ENCODE results near the gene CYP11A1.

Gene CYP11A1

GRCh38 chr15:74301583-74302361, 65.7 kb downstream of the CYP11A1 start:
- DNase-seq (ENCODE audit: low read depth) = no peak

DNA sequence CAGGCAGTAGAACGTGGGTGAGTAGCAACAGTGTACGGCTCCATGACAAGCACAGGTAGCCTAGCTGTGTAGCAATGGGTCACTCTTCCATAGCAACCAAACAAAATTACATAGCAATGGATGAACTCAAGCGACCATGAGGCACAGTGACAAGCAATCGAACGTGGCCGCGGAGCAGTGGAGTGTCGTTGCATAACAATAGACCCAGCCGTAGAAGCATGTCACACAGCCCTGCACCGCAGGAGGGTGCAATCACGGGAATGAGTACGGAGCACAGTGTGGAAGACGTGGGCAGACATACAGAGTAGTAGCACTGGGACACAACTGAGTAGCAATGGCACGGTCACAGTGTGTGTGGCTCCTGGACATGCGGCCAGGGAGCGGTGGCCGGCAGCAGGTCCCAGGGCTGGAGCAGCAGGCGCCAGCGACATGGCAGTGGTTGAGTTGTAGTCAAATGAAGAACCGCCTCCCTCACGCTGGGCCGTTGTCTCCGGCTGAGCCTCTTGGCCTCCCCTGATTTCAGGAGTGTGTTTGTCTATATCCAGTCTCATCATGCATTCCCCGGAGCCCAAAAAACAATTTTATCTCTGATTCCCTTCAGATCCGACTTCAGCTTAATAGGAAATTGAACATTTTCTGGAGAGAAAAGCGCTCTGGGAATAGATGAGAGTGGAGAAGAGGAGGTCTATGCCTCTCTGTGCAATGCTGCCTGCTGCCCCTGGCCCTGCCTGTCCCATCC, 67.2 kb downstream of the CYP11A1 start:
- no peak for DNase-seq (ENCODE audit: low read depth)

DNA sequence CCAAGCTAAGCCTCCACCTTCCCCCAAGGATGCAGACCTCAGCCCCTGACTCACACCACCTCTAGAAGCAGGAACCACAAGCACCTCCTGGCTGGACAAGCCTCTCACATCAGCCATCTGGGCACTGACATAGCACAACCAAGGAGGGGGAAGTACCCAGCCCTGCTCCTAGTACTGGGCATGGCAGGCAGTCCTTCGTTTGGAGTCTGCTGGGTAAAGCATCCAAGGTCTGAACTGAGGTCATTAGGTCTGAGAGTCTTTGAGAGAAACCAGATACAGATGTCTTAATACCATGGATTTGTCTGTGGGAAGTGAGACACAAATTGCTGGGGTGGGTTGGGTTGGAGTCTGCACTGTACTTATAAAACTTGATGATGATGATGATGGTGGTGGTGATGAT, 69.6 kb downstream of the CYP11A1 start:
- DNase-seq (ENCODE audit: low read depth) = no peak

DNA sequence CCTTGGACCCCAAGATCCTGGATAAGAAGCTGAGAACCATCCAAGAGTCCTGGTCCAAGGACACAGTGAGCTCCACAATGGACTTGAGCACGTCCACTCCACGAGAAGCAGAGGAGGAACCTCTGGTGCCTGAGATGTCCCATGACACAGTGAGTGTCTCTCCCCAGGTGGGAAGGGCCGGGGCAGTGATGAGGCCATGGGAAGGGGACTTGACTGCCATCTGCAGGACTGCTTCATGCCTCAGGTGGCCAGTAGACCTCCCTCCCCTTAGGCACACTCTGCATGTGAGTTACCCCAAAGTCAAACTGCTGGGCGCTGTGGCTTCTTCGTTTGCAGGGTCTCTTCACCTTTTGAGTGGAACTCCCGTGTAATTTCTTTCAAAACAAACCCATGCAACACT, 71.6 kb downstream of the CYP11A1 start:
- no peak for DNase-seq (ENCODE audit: low read depth)

DNA sequence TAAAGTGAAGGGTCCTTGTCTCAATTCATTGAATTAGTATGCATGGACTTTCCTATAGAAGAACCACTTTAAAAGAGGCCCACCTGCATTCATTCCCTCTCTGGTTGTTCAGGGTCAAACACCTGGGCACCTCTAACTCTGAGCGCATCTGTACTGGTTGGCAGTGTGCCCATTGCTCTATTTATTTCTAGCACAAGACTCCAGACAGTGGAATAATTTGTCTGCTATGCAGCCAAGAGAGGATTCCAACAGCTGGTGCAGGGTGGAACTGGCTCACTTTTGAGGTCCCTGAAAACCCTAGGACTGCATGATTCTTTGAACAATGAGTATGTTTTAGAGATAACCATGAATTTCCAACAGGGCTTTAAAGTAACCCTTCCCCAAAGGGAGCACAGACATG, 73.4 kb downstream of the CYP11A1 start:
- no peak for DNase-seq (ENCODE audit: low read depth)

GRCh38 chr15:74293021-74293810, 74.2 kb downstream of the CYP11A1 start:
- DNase-seq (ENCODE audit: low read depth) = no peak

DNA sequence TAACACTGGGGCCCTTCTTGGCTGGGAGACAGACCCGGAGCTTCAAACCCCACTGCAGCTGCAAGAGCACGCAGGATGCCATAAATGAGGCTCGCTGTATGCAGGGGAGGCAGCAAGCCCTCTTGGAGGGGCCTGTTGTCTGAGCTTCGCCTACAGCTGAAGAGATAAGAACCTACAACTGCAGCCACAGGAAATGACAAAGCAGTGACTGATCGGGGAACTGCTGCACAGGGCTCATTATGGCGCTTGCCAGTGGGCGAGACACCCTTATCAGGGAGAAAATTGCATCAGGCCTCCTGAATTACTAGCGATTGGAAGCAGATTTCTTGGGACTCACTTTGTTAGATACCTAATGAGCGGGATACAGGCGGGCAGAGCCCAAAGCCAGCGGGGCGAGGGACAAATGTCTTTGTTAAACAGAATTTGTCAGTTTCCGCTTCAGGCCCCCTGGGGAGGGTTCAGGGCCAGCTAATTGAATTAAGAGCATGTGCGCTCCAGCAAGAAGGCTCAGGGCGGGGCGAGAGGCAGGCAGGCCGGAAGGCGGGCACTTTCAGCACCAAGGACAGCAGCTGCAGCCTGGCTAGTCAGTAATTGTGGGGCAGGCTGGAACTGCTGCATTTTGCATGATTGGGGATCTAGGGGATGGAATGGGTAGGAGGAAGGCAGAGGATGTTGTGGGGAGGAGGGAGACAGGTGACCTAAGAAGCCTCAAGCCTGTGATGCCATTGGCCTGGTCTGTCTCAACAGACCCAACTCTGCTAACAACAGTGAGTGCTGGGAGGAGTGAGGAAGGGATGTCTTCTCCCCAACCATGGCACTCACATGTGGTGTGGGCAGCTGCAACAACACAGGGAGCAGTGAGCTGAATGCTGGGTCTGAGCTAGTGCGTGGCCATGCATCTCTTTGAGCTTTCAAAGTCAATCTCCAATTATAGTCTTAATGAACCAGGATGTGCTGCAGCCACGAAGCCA, 76.1 kb downstream of the CYP11A1 start:
- DNase-seq (ENCODE audit: low read depth) = peak; percentile 9

GRCh38 chr15:74290645-74291044, 76.8 kb downstream of the CYP11A1 start:
- no peak for DNase-seq (ENCODE audit: low read depth)

DNA sequence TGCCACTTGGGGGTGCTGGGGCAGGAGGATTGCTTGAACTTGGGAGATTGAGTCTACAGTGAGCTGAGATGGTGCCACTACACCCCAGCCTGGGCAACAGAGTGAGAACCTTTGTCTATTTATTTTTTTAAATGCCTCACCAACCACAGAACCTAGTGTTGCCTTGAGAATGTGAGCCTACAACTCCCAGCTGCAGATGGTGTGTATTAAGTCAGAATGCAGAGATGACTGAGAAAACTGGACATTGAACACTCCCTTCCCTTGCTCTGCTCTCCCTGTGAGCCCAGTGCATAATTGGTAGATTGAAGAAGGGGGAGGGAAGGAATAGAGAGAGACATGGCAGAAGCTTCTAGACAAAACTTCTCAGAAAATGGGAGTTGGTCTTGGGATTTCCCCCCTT, 77.8 kb downstream of the CYP11A1 start:
- no peak for DNase-seq (ENCODE audit: low read depth)
